ENCODE measurements around the gene TTC38.
"Not testable (repeated sequence)": the region's sequence is repeated elsewhere in the genome, so short reads cannot be mapped to it uniquely, and the experiment has no call there.

Gene TTC38

GRCh38 chr22:46247443-46247975 is 20.3 kb upstream of the TTC38 start:
- no peak for DNase-seq

GRCh38 chr22:46250035-46250782 is 17.6 kb upstream of the TTC38 start, which contains the start of gene CDPF1:
CDPF1 (minus strand) TSS chr22:46250293; CDS start chr22:46248284, 2,009 bp downstream.
- peak; percentile 91 for DNase-seq

- DNase-seq = no peak
Observed at GRCh38 chr22:46250783-46251125, 17.1 kb upstream of the TTC38 start.

- DNase-seq = no peak
Observed at GRCh38 chr22:46251266-46251665, 16.5 kb upstream of the TTC38 start.

- no peak for DNase-seq
Observed at GRCh38 chr22:46251816-46252380, 15.9 kb upstream of the TTC38 start.

GRCh38 chr22:46256358-46256958 is 11.3 kb upstream of the TTC38 start:
- peak; percentile 45 for DNase-seq

GRCh38 chr22:46259374-46259773 is 8.4 kb upstream of the TTC38 start:
- DNase-seq = no peak

DNA sequence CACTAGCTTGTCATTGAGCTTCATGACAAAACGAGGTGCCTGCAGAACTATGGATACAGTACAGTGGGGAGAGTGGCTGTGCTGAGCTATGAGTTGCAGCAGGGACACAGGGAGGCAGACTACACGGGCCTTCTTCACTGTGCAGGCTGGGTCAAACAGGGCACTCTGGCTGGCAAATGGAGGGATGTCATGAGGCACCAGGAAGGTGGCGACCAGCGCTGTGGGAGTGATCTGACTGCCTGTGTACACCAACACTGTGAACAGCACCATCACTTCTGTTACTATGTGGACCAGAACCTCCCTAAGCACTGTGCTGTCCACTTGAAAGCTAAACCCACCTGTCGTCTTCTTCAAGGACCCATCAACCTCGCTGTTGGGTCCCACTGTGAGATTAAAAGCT is 7.8 kb upstream of the TTC38 start:
- DNase-seq = no peak

DNA sequence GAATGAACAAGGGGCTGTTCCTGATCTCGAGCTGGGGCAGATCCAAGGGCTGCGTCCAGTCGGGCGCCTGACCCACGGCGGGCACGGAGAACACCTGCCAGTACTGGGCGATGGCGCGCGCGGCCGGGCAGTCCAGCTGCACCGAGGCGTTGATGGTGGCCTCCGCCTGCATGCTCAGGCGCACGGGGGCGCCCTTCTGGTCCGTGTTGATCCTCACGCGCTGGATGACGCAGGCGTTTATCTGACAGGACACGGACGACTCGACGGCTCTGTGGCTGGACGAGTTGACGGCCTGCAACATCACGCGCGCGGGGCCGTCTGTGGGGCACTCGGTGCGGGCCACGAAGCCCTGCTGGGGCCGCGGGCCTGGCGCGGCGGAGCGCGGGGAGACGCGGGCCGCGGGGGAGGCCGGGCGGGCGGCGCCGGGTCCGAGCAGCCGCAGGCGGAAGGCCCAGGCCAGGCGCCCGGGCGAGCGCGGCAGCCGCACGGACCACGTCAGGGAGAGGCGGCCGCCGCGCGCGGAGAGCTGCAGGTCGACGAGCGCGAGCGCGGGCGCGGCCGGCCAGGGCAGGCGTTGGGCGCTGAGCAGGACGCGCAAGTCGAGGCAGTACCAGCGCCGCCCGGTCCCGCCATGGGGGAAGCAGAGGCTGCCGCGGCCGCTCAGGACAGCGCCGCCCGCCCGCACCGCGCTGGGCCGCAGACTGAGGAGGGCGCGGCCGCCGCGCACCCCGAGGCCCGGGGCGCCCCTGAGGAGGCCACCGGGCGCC is 5.2 kb upstream of the TTC38 start:
- DNase-seq = no peak

DNA sequence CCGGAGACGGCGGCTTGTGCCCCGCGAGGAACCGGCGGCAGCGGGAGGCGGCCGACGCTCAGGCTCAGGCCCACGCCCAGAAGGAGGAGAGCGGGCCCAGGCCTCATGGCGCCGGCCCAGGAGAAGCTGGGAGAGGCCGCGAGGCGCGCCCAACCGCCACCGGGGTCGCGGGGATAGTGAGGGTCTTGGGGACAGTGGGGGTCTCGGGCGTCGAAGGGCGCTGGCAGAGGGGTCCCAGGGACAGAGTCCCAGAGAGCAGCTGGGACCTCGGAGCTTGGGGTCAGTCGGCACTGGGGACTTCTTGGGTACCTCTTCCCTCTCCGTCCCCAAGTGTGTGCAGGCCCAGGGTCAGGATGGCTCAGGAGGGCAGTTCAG is 4.6 kb upstream of the TTC38 start, which contains the start of gene PKDREJ:
Gene PKDREJ (minus strand): TSS at position 128 of the 375 bp plus-strand sequence. CDS start 21 bp downstream, at position 107.
- no peak for DNase-seq

GRCh38 chr22:46264520-46264919 is 3.3 kb upstream of the TTC38 start:
- DNase-seq = not testable (repeated sequence)

- DNase-seq = not testable (repeated sequence)
Observed at GRCh38 chr22:46265627-46266026, 2.2 kb upstream of the TTC38 start.

DNA sequence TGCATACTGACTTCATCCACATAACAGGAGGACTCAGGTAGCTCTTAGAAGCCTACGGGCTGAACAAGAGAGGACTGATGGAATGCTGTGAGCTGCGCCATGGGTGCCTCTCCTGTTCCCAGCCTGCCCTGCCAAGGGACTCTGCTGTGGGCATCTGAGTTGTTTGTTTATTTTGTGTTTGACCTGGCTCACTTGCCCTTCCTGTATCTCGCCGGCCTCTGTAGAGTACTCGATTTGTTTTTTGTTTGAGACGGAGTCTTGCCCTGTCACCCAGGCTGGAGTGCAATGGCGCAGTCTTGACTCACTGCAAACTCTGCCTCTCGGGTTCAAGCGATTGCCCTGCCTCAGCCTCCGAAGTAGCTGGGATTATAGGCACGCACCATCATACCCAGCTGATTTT is 1.8 kb downstream of the TTC38 start:
- no peak for DNase-seq

- DNase-seq = no peak
Observed at GRCh38 chr22:46272196-46272595, 4.4 kb downstream of the TTC38 start.

- DNase-seq = no peak
Observed at GRCh38 chr22:46272762-46273431, 5.1 kb downstream of the TTC38 start.

DNA sequence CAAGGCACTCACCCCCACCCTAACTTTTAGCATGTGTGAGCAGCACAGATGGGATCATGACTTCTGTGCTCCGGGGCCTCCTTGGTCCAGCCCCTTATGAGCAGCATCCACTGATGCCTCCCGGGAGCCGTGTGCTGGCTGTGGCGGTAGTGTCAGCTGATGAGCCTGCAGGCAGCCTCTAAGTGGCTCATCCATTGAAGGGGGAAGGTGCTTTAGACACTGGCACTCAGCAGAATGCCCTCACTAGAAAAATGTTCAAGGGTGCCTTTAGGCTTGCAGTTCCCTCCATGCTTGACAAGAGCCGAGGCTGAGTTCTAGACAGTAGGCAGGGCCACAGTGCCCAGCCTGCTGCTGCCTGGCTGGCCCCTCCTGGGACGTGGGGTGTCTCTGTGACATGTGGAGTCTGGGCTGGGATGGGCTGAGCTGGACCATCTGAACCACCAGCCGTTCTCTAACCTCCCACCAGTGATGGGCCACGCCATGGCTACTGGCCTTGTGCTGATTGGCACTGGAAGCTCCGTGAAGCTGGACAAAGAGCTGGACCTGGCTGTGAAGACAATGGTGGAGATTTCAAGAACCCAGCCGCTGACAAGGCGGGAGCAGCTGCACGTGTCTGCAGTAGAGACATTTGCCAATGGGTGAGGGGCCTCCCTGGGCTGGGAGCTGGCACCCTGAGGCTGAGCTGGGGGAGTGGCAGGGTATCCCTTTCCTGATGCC is 5.8 kb downstream of the TTC38 start:
- DNase-seq = no peak

GRCh38 chr22:46274381-46274780 is 6.6 kb downstream of the TTC38 start:
- no peak for DNase-seq

- no peak for DNase-seq
Observed at GRCh38 chr22:46275455-46276122, 7.8 kb downstream of the TTC38 start.

DNA sequence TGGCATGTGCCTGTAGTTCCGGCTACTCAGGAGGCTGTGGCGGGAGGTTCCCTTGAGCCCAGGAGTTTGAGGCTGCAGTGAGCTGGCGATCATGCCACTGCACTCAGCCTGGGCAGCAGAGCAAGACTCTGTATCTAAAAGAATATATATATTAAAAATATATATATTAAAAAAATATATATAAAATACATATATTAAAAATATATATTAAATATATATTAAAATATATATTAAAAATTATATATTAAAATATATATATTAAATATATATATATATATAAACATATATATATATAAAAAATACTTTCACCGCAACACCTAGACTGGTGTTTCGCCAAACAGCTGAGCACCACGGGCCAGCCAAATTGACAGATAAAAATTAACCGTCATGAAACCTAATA is 8.8 kb downstream of the TTC38 start:
- no peak for DNase-seq

DNA sequence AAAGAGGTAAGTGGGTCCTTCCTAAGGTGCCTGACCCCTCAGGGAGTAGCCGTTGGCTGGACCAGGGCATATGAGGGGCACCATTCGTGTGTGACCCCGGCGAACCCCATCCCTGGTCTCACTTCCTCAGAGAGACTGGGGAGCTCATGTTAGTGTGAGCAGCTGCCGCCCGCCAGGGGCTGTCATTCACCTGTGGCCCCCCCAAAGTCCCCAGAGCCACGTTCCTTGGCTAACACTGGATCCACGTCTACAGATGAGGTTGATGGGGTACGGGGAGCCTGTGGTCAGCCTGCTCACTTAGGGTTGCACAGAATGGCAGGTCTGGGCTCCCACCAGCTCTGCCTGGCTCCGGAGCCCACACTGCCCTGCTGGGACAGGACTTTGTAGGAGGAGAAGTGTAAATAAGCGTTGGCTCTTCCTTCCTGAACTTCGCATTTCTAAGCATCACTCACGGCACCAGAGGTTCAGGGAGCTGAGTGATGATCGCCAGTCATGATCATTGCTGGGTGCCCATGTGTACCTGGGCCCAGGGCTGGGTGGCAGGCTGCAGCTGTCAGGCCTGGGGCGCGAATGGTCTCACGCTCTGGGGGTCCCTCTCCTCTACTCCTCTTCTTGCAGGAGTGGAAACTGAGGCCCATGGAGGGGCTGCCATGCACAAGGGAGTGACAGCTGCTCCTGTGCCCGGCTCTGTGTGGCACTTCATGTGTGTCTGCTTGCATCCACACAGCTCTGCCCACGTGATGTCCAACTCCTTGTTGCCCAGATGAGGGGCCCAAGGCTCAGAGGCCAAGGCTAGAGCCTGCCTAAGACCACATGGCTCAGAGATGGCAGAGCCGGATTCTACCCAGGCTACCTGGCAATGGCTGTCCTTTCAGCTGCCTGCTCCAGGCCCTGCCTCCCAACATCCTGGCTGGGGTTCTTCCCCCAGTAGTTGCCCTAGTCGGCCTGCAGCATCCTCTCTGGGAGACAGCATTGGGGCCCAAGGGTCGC is 11.1 kb downstream of the TTC38 start:
- DNase-seq = no peak

Measured in EL (cell line).